DMS 273 (cell line): ENCODE measurements around the gene NRN1L.
A peak's percentile ranks its signal among the peaks of the same experiment; 100 is the strongest.

Experiments
- DNase-seq: peaks from one replicate; lab custom pipeline; 2025; ENCODE audit not compliant: unreplicated experiment; lab: John Stamatoyannopoulos, UW

The NRN1L gene

GRCh38 chr16:67915831-67916723, 31.4 kb downstream of the NRN1L start:
- DNase-seq: no peak

- DNase-seq: peak; percentile 59
These were observed 32.6 kb downstream of the NRN1L start for GRCh38 chr16:67917140-67917851.

- DNase-seq: no peak
These were observed 33.2 kb downstream of the NRN1L start for GRCh38 chr16:67917852-67918236.

GRCh38 chr16:67919622-67920221, 35.0 kb downstream of the NRN1L start:
- DNase-seq: no peak

DNA sequence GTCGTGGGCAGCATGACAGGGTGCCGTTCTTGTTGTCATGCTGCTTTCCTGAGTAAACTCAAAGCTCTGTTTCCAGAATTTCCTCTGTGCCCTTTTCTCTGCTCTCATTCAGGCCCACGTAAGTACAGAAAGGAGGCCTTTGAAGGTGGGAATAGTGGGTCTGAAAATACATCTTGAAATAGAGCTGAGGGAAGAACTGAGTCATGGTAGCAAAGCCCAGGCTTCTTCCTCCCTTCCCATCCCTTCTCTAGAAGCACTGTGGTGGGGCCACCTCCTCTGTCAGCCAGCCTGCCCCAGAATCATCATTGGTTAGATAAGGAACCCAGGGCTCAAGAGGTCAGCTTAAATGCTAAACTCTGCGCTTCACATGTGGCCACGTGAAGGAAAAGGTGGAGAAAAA, 37.5 kb downstream of the NRN1L start:
- DNase-seq: no peak

GRCh38 chr16:67922740-67923139, 38.1 kb downstream of the NRN1L start:
- DNase-seq: no peak

DNA sequence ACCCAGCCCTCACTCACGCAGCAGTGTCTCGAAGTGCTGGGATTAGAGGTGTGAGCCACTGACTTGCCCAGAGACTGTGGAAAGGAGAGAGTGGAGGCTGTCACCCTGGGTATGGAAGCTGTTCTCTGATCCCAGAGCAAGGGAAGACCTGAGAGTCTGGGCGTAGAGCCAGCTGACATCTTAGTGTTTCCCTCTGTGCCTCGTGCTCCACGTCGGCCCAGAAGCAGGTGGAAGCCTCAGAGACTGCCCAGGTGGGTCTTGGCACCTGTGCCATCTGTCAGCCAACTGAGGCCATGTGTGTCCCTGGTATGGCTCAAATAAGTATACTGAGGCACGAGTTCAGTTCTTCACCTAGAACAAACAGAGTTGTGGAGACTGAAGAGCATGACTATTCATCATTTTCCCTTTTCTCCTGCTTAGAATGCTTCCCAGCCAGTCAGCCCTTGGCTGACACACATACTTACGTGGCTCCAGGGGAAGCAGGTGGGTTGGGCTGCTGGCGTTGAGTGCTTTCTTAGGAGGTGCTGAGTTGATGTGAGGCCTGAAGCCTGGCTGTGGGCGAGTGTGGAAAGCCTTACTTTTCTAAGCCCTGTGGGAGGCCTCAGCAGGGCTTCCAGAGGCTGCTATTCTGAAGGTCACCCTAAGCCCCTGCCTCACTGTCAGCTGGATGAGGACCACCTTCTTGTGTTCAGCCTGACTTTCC, 38.9 kb downstream of the NRN1L start:
- peak; percentile 40 for DNase-seq

GRCh38 chr16:67924140-67924906, 39.6 kb downstream of the NRN1L start:
- no peak for DNase-seq

DNA sequence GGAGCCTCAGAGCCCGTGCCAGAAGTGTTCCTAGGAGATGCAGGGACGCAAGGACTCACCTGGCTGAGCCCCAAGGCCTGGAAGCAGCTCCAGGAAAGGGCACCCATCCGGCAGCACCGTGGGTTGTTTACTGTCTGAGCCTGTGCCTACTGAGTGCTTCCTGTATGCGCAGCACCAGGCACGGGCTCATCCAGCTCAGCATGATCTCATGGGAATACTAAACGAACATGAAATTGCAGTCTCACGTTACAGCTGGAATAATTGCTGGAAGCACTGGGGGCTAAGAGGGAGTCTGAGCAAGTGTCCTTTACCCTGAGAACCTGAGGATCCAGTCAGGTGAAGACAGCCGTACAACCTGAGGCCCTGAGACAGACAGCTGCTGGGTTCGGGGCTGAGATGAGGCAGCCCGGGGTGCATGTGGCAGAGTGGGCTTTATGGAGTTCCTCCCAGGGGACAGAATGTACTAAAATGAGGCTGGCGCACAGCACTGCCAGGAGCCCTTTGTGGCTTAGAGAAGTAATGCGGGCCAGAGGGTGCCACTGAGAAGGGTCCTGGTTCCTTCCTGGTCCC, 41.6 kb downstream of the NRN1L start:
- peak; percentile 85 for DNase-seq

DNA sequence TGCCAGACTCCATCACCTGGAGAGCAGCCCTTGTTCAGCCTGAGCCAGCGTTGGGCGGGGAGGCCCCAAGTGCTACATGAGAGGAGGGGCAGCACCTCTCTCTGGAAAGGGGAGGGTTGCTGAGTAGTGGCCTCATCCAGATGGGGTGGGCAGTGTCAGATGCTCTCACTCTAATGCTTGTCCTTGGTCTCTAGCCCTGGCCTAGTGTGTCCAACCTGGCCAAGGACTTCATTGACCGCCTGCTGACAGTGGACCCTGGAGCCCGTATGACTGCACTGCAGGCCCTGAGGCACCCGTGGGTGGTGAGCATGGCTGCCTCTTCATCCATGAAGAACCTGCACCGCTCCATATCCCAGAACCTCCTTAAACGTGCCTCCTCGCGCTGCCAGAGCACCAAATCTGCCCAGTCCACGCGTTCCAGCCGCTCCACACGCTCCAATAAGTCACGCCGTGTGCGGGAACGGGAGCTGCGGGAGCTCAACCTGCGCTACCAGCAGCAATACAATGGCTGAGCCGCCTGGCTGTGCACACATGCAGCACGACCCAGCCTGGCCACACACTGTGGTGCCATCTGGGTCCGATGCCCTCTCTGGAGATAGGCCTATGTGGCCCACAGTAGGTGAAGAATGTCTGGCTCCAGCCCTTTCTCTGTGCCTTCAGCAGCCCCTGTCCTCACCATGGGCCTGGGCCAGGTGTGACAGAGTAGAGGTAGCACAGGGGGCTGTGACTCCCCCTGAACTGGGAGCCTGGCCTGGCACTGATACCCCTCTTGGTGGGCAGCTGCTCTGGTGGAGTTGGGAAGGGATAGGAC, 42.7 kb downstream of the NRN1L start:
- DNase-seq: no peak

DNA sequence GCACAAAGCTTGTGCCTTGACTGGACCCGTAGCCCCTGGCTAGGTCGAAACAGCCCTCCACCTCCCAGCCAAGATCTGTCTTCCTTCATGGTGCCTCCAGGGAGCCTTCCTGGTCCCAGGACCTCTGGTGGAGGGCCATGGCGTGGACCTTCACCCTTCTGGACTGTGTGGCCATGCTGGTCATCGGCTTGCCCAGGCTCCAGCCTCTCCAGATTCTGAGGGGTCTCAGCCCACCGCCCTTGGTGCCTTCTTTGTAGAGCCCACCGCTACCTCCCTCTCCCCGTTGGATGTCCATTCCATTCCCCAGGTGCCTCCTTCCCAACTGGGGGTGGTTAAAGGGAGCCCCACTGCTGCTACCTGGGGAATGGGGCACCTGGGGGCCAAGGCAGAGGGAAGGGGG, 43.5 kb downstream of the NRN1L start:
- DNase-seq: no peak

- peak; percentile 89 for DNase-seq
These were observed 44.1 kb downstream of the NRN1L start for GRCh38 chr16:67928561-67929364.

DNA sequence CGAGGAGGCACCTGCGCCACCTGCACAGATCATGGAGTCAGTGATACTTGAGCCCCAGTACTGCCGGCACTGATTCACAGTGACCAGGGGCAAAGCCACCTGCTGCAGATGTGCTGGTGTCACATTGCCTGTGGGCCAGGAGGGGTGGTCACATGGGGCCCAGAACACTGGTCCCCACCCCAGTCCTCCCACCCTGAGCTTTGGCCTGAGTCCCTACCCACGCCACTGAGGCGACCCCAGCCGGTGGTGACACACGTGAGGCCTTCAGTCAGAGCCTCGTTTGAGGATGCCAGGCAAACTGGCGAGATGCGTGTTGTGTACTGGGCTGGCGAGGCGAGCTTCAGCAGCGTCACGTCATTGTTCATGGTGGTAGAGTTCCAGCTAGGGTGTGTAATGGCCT, 45.5 kb downstream of the NRN1L start:
- no peak for DNase-seq

GRCh38 chr16:67930678-67931211, 46.1 kb downstream of the NRN1L start:
- DNase-seq: no peak

DNA sequence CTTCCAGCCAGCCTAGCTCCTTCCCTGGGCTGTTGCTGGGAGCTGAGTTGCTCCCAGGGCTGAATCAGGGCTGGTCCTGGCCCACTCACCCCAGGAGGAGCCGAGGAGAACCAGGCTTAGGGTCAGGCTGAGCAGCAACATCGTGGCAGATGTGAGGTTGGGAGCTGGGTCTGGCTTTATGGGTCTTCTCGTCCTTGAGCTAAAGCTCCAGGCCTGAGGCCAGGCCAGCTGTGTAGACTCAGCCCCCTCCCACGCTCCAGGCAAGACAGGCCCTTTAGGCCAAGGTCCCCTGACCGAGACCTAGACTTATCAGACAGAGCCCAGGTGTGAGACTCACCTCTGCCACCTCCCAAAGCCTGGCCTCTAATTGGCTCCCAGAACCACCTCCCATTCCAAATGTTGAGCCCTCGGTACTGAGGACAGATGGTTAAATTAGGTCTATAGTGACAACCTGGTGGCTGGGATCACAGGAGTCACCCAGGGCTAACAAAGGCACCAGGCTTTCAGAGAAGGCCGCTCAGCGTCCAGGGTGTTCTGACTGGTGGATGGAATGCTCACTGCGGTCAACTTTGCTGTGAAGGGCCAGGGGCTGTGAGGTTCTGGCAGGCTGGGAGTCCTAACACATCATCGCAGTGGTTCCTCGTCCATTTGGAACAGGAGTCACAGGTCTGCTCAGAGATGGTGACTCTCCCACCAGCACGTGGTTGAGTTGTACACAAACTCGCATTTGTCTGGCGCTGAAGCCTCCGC, 47.2 kb downstream of the NRN1L start, which contains the start of gene CTRL:
Gene CTRL, minus strand, starts transcription at position 151 of the 750 bp plus-strand sequence. Its CDS starts 10 bp downstream, at position 141.
- no peak for DNase-seq

GRCh38 chr16:67932462-67932840, 47.8 kb downstream of the NRN1L start:
- no peak for DNase-seq

GRCh38 chr16:67933805-67934204, 49.1 kb downstream of the NRN1L start:
- DNase-seq: no peak
